Activated naive CD4-positive, alpha-beta T cell treated with anti-CD3 and anti-CD28 coated beads, Interleukin-2, amount 10 ng/mL, durations not matched to agents 5 hours and 36 hours (primary cell): ENCODE measurements around the gene ANO1. TPM values are rescaled to one million over a fixed set of nuclear protein-coding genes. Genes with fewer than 3 reads are reported as not detected.

Source experiments
- total RNA-seq, 2 experiments: library from RNA; stranded (reverse); gene quantifications; one replicate each; pipeline ENCODE4 v1.2.3, GENCODE V29; 2021

ANO1 gene
- total RNA-seq = not detected

DNA sequence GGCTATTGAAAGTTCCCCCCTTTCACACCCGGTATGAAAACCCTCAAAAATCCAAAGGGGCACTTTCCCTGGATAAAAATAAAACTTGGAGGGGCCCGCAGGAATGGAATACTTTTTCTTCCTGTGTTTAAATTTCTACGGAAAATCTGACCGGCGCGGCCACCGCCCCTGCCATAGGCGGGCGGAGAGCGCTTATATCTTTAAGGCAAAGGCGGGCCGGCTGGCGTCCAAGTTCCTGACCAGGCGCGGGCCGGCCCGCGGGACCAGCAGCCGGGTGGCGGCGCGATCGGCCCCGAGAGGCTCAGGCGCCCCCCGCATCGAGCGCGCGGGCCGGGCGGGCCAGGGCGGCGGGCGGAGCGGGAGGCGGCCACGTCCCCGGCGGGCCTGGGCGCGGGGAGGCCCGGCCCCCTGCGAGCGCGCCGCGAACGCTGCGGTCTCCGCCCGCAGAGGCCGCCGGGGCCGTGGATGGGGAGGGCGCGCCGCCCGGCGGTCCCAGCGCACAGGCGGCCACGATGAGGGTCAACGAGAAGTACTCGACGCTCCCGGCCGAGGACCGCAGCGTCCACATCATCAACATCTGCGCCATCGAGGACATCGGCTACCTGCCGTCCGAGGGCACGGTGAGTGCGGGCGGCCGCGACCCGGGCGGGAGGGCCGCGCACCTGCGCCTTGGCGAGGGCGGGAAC is at the start of gene ANO1:
Gene ANO1 (plus strand): TSS at position 223 of the 686 bp plus-strand sequence. CDS start 290 bp downstream, at position 513.

GRCh38 chr11:70202920-70203750 is 125.0 kb downstream of the ANO1 start, which contains the start of gene FADD:
Gene FADD, plus strand, starts transcription at chr11:70203296. Its CDS starts 164 bp downstream, at chr11:70203460.

Other genes starting within 250 kb of the ANO1 start
- gene FADD, start 125.0 kb downstream of the ANO1 start, total RNA-seq = 10 to 100 TPM; 33.1 to 34.0 TPM
- 10 to 100 TPM; 29.3 to 32.2 TPM for gene PPFIA1, start 192.4 kb downstream of the ANO1 start, total RNA-seq